ENCODE results near the gene TBX20.

DNA sequence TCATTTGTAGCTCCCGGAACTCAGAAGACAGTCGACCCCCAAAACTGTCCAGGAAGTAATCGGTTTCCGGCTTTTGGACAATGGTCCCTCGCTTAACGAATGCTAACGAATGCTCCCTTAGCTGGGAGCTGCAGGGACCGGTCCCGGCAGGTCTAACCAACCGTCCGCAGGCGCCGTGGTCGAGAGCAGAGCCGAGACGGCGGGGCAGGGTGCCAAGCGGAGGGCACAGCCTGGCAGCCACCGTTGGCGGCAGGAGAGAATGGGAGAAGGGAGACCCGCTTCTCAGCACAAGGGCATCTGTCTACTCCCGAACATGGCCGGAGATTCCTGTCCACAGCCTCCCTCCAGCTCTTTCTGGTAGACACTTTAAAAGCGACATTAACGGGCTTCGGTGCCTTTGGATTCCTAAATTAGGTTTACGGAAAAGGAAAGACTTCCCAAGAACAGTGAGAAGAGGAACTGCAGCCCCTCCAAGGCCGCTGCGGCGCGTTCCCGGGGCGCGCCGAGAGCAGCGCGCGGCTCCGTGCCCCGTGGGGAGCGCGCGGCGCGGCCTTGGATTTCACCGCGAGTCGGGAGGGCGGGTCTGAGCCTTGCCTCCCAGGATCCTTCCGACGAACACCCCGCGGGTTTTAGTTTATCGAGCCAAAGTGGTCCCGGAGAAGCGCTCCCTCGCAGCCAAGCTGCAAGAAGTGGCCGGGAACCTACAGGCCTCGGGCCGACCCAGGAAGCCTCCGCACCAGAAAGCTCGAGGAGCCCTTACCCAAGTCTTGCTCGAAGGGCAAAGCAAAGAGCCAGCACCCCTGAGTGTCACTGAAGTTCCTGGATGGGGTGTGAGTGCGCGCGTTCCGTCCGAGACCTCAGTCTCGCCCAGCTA, 3.6 kb upstream of the TBX20 start:
- TF ChIP-seq HOXC10 (CRISPR knock-in tag; IDR thresholded peaks at IDR 0.05) (no peak), ZNF76 (tag by site-specific recombination; IDR thresholded peaks at IDR 0.05; ENCODE audit: borderline replicate concordance, low read depth) (no peak), KLF10 (tag by site-specific recombination; IDR thresholded peaks at IDR 0.05) (no peak), ZSCAN23 (tag by site-specific recombination; IDR thresholded peaks at IDR 0.05) (no peak), ZNF510 (tag by site-specific recombination; IDR thresholded peaks at IDR 0.05; ENCODE audit: insufficient replicate concordance) (no peak), YY1 (tag by site-specific recombination; IDR thresholded peaks at IDR 0.05) (no peak), ZBTB7A (tag by site-specific recombination; IDR thresholded peaks at IDR 0.05; ENCODE audit: low read depth) (no peak)
- TF ChIP-seq, protein P1, sequence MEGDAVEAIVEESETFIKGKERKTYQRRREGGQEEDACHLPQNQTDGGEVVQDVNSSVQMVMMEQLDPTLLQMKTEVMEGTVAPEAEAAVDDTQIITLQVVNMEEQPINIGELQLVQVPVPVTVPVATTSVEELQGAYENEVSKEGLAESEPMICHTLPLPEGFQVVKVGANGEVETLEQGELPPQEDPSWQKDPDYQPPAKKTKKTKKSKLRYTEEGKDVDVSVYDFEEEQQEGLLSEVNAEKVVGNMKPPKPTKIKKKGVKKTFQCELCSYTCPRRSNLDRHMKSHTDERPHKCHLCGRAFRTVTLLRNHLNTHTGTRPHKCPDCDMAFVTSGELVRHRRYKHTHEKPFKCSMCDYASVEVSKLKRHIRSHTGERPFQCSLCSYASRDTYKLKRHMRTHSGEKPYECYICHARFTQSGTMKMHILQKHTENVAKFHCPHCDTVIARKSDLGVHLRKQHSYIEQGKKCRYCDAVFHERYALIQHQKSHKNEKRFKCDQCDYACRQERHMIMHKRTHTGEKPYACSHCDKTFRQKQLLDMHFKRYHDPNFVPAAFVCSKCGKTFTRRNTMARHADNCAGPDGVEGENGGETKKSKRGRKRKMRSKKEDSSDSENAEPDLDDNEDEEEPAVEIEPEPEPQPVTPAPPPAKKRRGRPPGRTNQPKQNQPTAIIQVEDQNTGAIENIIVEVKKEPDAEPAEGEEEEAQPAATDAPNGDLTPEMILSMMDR (tag by site-specific recombination; IDR thresholded peaks at IDR 0.05) = no peak

All from HEK293 (cell line).